GM18505 (cell line): ENCODE results near the gene MCFD2.
"Not testable (repeated sequence)": the region's sequence is repeated elsewhere in the genome, so short reads cannot be mapped to it uniquely, and the experiment has no call there.

ENCODE experiments used
- ATAC-seq: cut with Tn5 transposase; IDR thresholded peaks from one replicate; pipeline ENCODE4 v1.9.1; 2021; ENCODE audit not compliant: unreplicated experiment
- POLR2A ChIP-seq: IDR thresholded peaks from 4 replicates; pipeline ENCODE4 v1.6.1; 2011; ENCODE audit warnings: borderline replicate concordance; ENCODE audit not compliant: insufficient read depth, insufficient read length; ENCODE audit errors: extremely low read depth

Gene MCFD2

GRCh38 chr2:46924038-46924437 is 8.4 kb upstream of the MCFD2 start:
- no peak for TF ChIP-seq POLR2A
- no peak for ATAC-seq

GRCh38 chr2:46923041-46923528 is 7.5 kb upstream of the MCFD2 start:
- ATAC-seq, result no peak

GRCh38 chr2:46922606-46923005 is 7.0 kb upstream of the MCFD2 start:
- TF ChIP-seq POLR2A, result no peak
- no peak for ATAC-seq

More at GRCh38 chr2:46923041-46923528, 7.5 kb upstream of the MCFD2 start:
- no peak for TF ChIP-seq POLR2A

GRCh38 chr2:46921676-46922448 is 6.3 kb upstream of the MCFD2 start:
- no peak for ATAC-seq

GRCh38 chr2:46917628-46918027 is 2.0 kb upstream of the MCFD2 start:
- no peak for TF ChIP-seq POLR2A
- ATAC-seq, result no peak

More at GRCh38 chr2:46921676-46922448, 6.3 kb upstream of the MCFD2 start:
- no peak for TF ChIP-seq POLR2A

GRCh38 chr2:46915811-46916630 is 415 bp upstream of the MCFD2 start:
- peak; percentile 85 for ATAC-seq
- TF ChIP-seq POLR2A, result peak; percentile 63

GRCh38 chr2:46914578-46915230 is 902 bp downstream of the MCFD2 start:
- no peak for TF ChIP-seq POLR2A
- no peak for ATAC-seq

GRCh38 chr2:46913471-46914381 is 1.9 kb downstream of the MCFD2 start:
- no peak for TF ChIP-seq POLR2A
- ATAC-seq, result no peak

GRCh38 chr2:46909771-46910419 is 5.7 kb downstream of the MCFD2 start:
- peak; percentile 84 for ATAC-seq
- TF ChIP-seq POLR2A, result no peak

- no peak for TF ChIP-seq POLR2A
- no peak for ATAC-seq
Observed at GRCh38 chr2:46909150-46909549, 6.5 kb downstream of the MCFD2 start.

GRCh38 chr2:46904908-46905678 is 10.5 kb downstream of the MCFD2 start:
- ATAC-seq, result not testable (repeated sequence)

- not testable (repeated sequence) for ATAC-seq
Observed at GRCh38 chr2:46902980-46903379, 12.6 kb downstream of the MCFD2 start.

- no peak for TF ChIP-seq POLR2A
- no peak for ATAC-seq
Observed at GRCh38 chr2:46902465-46902864, 13.1 kb downstream of the MCFD2 start.
